ENCODE measurements around the gene RGPD3.

The RGPD3 gene

GRCh38 chr2:106341666-106342065 is 126.5 kb downstream of the RGPD3 start:
- CTCF ChIA-PET = no interaction called here
- no peak overlapping the region for H3K27ac ChIP-seq (ENCODE audit: extremely low read depth, low read depth, low read length)

More at GRCh38 chr2:106341666-106342065, 126.5 kb downstream of the RGPD3 start:
- Histone ChIP-seq H3K9me3 (ENCODE audit: control insufficient read depth, insufficient read depth, low read depth, low read length) (no peaks in the 10 kb centered on the region), H3K36me3 (ENCODE audit: control insufficient read depth in 2 of 2, insufficient read depth in 1 of 2, low read length in 2 of 2) (no peaks in the 10 kb centered on the region), H3K4me1 (ENCODE audit: control insufficient read depth, insufficient read depth, low read length) (no peaks in the 10 kb centered on the region), H3K4me3 (ENCODE audit: low read depth, low read length) (no peak overlapping the region)
- TF ChIP-seq ZNF324 (tag by site-specific recombination; IDR thresholded peaks at IDR 0.05) (no peak), TCF7L2 (IDR thresholded peaks at IDR 0.05; ENCODE audit: borderline replicate concordance, low read depth, low read length) (no peak), ZNF747 (tag by site-specific recombination; IDR thresholded peaks at IDR 0.05) (no peak), IKZF3 (tag by site-specific recombination; IDR thresholded peaks at IDR 0.05) (no peak), ZNF169 (tag by site-specific recombination; IDR thresholded peaks at IDR 0.05) (no peak), YY2 (tag by site-specific recombination; IDR thresholded peaks at IDR 0.05) (no peak), HOXD13 (CRISPR knock-in tag; IDR thresholded peaks at IDR 0.05; ENCODE audit: borderline replicate concordance) (no peak), ZNF174 (tag by site-specific recombination; IDR thresholded peaks at IDR 0.05) (no peak), ZNF184 (tag by site-specific recombination; IDR thresholded peaks at IDR 0.05) (no peak), ZNF221 (tag by site-specific recombination; IDR thresholded peaks at IDR 0.05; ENCODE audit: borderline replicate concordance) (no peak), ZNF362 (tag by site-specific recombination; IDR thresholded peaks at IDR 0.05) (no peak), ZNF433 (tag by site-specific recombination; IDR thresholded peaks at IDR 0.05; ENCODE audit: low read depth) (no peak), ZNF670 (tag by site-specific recombination; IDR thresholded peaks at IDR 0.05; ENCODE audit: low read depth) (no peak), ZNF521 (tag by site-specific recombination; IDR thresholded peaks at IDR 0.05) (no peak), ZNF529 (tag by site-specific recombination; IDR thresholded peaks at IDR 0.05; ENCODE audit: insufficient replicate concordance) (no peak), ZNF112 (tag by site-specific recombination; IDR thresholded peaks at IDR 0.05) (no peak), ZNF24 (tag by site-specific recombination; IDR thresholded peaks at IDR 0.05) (no peak), GLIS1 (tag by site-specific recombination; IDR thresholded peaks at IDR 0.05) (no peak)
- TF ChIP-seq, protein P1, sequence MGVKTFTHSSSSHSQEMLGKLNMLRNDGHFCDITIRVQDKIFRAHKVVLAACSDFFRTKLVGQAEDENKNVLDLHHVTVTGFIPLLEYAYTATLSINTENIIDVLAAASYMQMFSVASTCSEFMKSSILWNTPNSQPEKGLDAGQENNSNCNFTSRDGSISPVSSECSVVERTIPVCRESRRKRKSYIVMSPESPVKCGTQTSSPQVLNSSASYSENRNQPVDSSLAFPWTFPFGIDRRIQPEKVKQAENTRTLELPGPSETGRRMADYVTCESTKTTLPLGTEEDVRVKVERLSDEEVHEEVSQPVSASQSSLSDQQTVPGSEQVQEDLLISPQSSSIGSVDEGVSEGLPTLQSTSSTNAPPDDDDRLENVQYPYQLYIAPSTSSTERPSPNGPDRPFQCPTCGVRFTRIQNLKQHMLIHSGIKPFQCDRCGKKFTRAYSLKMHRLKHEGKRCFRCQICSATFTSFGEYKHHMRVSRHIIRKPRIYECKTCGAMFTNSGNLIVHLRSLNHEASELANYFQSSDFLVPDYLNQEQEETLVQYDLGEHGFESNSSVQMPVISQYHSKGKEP (tag by site-specific recombination; IDR thresholded peaks at IDR 0.05) = no peak
- POLR2A ChIA-PET = no interaction called here

Measured in HEK293 (cell line).